ENCODE measurements around the gene ARL8B.

DNA sequence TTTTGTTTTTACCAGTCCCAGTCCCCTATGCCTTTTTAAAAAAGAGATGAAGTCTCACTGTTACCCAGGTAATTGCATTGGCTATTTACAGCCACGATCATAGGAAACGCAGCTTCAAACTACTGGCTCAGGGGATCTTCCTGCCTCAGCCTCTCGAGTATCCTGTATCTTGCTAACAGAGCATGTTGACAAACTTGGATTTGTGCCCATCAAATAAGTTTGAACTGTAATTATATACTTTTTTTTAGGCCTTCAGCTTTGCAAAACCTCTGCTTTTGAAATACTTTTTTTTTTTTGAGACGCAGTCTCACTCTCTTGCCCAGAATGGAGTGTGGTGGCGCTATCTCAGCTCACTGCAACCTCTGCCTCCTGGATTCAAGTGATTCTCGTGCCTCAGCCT lies 62.4 kb downstream of the ARL8B start:
- TF ChIP-seq, protein P1, sequence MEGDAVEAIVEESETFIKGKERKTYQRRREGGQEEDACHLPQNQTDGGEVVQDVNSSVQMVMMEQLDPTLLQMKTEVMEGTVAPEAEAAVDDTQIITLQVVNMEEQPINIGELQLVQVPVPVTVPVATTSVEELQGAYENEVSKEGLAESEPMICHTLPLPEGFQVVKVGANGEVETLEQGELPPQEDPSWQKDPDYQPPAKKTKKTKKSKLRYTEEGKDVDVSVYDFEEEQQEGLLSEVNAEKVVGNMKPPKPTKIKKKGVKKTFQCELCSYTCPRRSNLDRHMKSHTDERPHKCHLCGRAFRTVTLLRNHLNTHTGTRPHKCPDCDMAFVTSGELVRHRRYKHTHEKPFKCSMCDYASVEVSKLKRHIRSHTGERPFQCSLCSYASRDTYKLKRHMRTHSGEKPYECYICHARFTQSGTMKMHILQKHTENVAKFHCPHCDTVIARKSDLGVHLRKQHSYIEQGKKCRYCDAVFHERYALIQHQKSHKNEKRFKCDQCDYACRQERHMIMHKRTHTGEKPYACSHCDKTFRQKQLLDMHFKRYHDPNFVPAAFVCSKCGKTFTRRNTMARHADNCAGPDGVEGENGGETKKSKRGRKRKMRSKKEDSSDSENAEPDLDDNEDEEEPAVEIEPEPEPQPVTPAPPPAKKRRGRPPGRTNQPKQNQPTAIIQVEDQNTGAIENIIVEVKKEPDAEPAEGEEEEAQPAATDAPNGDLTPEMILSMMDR (conservative IDR thresholded peaks at IDR 0.05; ENCODE audit: low read depth, low read length) = no peak
- TF ChIP-seq EZH2 (IDR thresholded peaks at IDR 0.05; ENCODE audit: low read length, unreplicated experiment) = no peak

Measured in PC-3 (cell line).